Measurements from ENCODE around the gene TTN. TPM values are rescaled to one million over a fixed set of nuclear protein-coding genes. Genes with fewer than 3 reads are reported as not detected.
A peak's percentile ranks its signal among the peaks of the same experiment; 100 is the strongest.

TTN gene
- total RNA-seq, 1 donor from 2014 or later = 0.50 TPM

DNA sequence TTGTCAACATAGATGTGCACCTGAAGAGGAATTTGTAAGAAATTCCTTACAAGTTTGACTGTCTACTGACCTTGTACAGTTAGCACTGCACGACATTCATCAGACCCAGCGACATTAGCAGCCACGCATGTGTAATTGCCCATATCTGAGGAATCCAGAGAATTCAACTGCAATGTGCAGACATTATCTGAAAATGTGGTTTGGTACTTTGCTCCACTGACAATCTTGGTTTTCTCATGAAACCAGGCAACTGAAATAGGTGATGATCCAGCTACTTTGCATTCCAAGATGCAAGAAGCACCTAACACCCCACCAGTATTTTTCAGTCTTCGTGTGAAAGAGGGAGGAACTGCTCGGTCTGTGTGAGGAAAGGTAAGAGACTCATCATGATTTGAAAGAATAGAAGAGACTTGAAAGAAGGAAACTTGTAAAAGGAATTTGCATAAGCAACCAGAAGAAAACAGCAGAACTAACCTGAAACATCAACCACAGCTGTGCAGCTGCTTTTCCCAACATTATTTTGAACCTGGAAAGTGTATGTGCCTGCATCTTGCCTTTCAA lies 83.4 kb downstream of the TTN start:
- Histone ChIP-seq H3K9ac (ENCODE audit: low read length) (no peak overlapping the region), H4K20me1 (ENCODE audit: insufficient read depth, low read length) (no peaks in the 10 kb centered on the region), H3K9me3 (ENCODE audit: insufficient read depth, low read depth, low read length) (no peaks in the 10 kb centered on the region), H3K36me3 (ENCODE audit: insufficient read depth, low read length) (no peaks in the 10 kb centered on the region), H3K79me2 (ENCODE audit: insufficient read depth, low read length) (no peaks in the 10 kb centered on the region), H2AFZ (ENCODE audit: low read depth, low read length) (no peak overlapping the region), H3K4me1 (ENCODE audit: insufficient read depth, low read length) (no peaks in the 10 kb centered on the region), H3K4me3 (ENCODE audit: insufficient read depth, low read depth, low read length) (no peak overlapping the region), H3K4me2 (ENCODE audit: low read length) (no peak overlapping the region), H3K27me3 (ENCODE audit: insufficient read depth, low read length) (peaks cover 3% of the 10 kb centered on the region), H3K27ac (ENCODE audit: low read depth, low read length) (no peak overlapping the region)
- no peaks in the 10 kb centered on the region for H3K36me3 Mint-ChIP-seq (ENCODE audit: low read depth, unreplicated experiment)
- H3K4me1 Mint-ChIP-seq (ENCODE audit: low read depth, unreplicated experiment) = no peaks in the 10 kb centered on the region
- TF ChIP-seq, protein P1, sequence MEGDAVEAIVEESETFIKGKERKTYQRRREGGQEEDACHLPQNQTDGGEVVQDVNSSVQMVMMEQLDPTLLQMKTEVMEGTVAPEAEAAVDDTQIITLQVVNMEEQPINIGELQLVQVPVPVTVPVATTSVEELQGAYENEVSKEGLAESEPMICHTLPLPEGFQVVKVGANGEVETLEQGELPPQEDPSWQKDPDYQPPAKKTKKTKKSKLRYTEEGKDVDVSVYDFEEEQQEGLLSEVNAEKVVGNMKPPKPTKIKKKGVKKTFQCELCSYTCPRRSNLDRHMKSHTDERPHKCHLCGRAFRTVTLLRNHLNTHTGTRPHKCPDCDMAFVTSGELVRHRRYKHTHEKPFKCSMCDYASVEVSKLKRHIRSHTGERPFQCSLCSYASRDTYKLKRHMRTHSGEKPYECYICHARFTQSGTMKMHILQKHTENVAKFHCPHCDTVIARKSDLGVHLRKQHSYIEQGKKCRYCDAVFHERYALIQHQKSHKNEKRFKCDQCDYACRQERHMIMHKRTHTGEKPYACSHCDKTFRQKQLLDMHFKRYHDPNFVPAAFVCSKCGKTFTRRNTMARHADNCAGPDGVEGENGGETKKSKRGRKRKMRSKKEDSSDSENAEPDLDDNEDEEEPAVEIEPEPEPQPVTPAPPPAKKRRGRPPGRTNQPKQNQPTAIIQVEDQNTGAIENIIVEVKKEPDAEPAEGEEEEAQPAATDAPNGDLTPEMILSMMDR (IDR thresholded peaks at IDR 0.05; ENCODE audit: insufficient read depth, low read depth, low read length) = no peak
- no peak for TF ChIP-seq EZH2 (IDR thresholded peaks at IDR 0.05; ENCODE audit: insufficient read depth, low read length)
- H3K9me3 Mint-ChIP-seq (ENCODE audit: unreplicated experiment) = no peaks in the 10 kb centered on the region
- DNase-seq (ENCODE audit: low read depth) (peak; percentile 18), FAIRE-seq (no peak)
- no peak overlapping the region for H3K27ac Mint-ChIP-seq (ENCODE audit: unreplicated experiment)
- no peak overlapping the region for H3K4me3 Mint-ChIP-seq (ENCODE audit: unreplicated experiment)
- no peaks in the 10 kb centered on the region for H3K27me3 Mint-ChIP-seq (ENCODE audit: low read depth, unreplicated experiment)

DNA sequence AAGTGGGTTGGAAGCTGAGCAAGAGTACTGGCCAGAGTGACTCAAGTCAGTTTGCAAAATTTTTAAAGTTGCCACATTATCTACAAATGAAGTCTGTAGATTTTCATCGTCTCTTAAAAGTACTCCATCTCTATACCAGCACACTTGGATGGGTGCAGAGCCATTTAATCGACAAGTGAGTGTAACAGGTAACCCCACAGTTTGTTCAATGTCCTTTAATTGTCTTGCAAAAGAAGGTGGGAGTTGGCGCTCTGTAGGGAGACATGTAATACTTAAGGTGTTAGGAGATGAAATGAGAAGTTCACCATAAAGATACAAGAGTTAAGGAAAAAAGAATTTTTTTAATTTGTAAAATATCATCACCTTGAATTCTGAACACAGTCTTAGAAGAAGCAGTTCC lies 84.9 kb downstream of the TTN start:
- Histone ChIP-seq H3K9me3 (ENCODE audit: insufficient read depth, low read depth, low read length) (no peaks in the 10 kb centered on the region), H3K4me1 (ENCODE audit: insufficient read depth, low read length) (no peaks in the 10 kb centered on the region), H3K27me3 (ENCODE audit: insufficient read depth, low read length) (peaks cover 3% of the 10 kb centered on the region), H3K27ac (ENCODE audit: low read depth, low read length) (no peak overlapping the region), H3K79me2 (ENCODE audit: insufficient read depth, low read length) (no peaks in the 10 kb centered on the region), H3K4me2 (ENCODE audit: low read length) (no peak overlapping the region), H3K36me3 (ENCODE audit: insufficient read depth, low read length) (no peaks in the 10 kb centered on the region), H2AFZ (ENCODE audit: low read depth, low read length) (no peak overlapping the region), H4K20me1 (ENCODE audit: insufficient read depth, low read length) (no peaks in the 10 kb centered on the region), H3K4me3 (ENCODE audit: insufficient read depth, low read depth, low read length) (no peak overlapping the region), H3K9ac (ENCODE audit: low read length) (no peak overlapping the region)
- H3K4me1 Mint-ChIP-seq (ENCODE audit: low read depth, unreplicated experiment) = no peaks in the 10 kb centered on the region
- H3K9me3 Mint-ChIP-seq (ENCODE audit: unreplicated experiment) = no peaks in the 10 kb centered on the region
- TF ChIP-seq, protein P1 (IDR thresholded peaks at IDR 0.05; ENCODE audit: insufficient read depth, low read depth, low read length) = no peak
- no peak for TF ChIP-seq EZH2 (IDR thresholded peaks at IDR 0.05; ENCODE audit: insufficient read depth, low read length)
- no peak overlapping the region for H3K4me3 Mint-ChIP-seq (ENCODE audit: unreplicated experiment)
- no peaks in the 10 kb centered on the region for H3K27me3 Mint-ChIP-seq (ENCODE audit: low read depth, unreplicated experiment)
- no peak for DNase-seq (ENCODE audit: low read depth)
- no peaks in the 10 kb centered on the region for H3K36me3 Mint-ChIP-seq (ENCODE audit: low read depth, unreplicated experiment)
- H3K27ac Mint-ChIP-seq (ENCODE audit: unreplicated experiment) = no peak overlapping the region
- no peak for FAIRE-seq

DNA sequence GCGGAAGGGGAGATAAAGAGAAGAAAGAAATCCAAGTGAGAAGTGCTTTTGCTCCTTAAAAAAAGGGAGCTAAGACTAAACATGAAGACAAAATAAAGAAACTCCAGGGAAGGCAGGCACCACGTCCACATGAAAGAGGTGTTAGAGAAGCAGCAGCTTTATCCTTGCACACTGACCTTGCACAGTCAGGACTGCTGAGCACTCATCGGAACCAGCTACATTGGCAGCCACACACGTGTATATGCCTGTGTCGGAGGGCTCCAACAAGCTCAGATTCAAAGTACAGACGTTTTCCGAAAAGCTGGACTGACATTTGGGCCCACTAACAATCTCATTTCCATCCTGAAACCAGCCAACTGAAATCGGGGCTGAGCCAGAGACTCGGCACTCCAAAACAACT lies 88.2 kb downstream of the TTN start:
- DNase-seq (ENCODE audit: low read depth) (no peak), FAIRE-seq (no peak)
- H3K4me1 Mint-ChIP-seq (ENCODE audit: low read depth, unreplicated experiment) = no peaks in the 10 kb centered on the region
- no peak overlapping the region for H3K27ac Mint-ChIP-seq (ENCODE audit: unreplicated experiment)
- H3K9ac ChIP-seq (ENCODE audit: low read length) = no peak overlapping the region
- peaks cover 3% of the 10 kb centered on the region for H3K27me3 ChIP-seq (ENCODE audit: insufficient read depth, low read length)
- H3K9me3 ChIP-seq (ENCODE audit: insufficient read depth, low read depth, low read length) = no peaks in the 10 kb centered on the region
- H3K27ac ChIP-seq (ENCODE audit: low read depth, low read length) = no peak overlapping the region
- no peaks in the 10 kb centered on the region for H3K27me3 Mint-ChIP-seq (ENCODE audit: low read depth, unreplicated experiment)
- no peak overlapping the region for H3K4me3 ChIP-seq (ENCODE audit: insufficient read depth, low read depth, low read length)
- no peaks in the 10 kb centered on the region for H3K36me3 ChIP-seq (ENCODE audit: insufficient read depth, low read length)
- no peaks in the 10 kb centered on the region for H3K36me3 Mint-ChIP-seq (ENCODE audit: low read depth, unreplicated experiment)
- no peaks in the 10 kb centered on the region for H3K4me1 ChIP-seq (ENCODE audit: insufficient read depth, low read length)
- no peak overlapping the region for H2AFZ ChIP-seq (ENCODE audit: low read depth, low read length)
- H3K4me2 ChIP-seq (ENCODE audit: low read length) = no peak overlapping the region
- no peaks in the 10 kb centered on the region for H4K20me1 ChIP-seq (ENCODE audit: insufficient read depth, low read length)
- TF ChIP-seq, protein P1 (IDR thresholded peaks at IDR 0.05; ENCODE audit: insufficient read depth, low read depth, low read length) = no peak
- no peak for TF ChIP-seq EZH2 (IDR thresholded peaks at IDR 0.05; ENCODE audit: insufficient read depth, low read length)
- H3K9me3 Mint-ChIP-seq (ENCODE audit: unreplicated experiment) = no peaks in the 10 kb centered on the region
- H3K4me3 Mint-ChIP-seq (ENCODE audit: unreplicated experiment) = no peak overlapping the region
- no peaks in the 10 kb centered on the region for H3K79me2 ChIP-seq (ENCODE audit: insufficient read depth, low read length)
